K562 (cell line): ENCODE results near the gene MTARC2. TPM values are rescaled to one million over a fixed set of nuclear protein-coding genes. Genes with fewer than 3 reads are reported as not detected.

Experiments
- DPF2 ChIP-seq: fragments of 450-650 bp; IDR thresholded peaks from 2 replicates; pipeline ENCODE4 v1.6.1; 2016
- FOS ChIP-seq: IDR thresholded peaks from 3 replicates; pipeline ENCODE4 v1.6.1; 2011; ENCODE audit not compliant: insufficient read length; ENCODE audit errors: extremely low read depth
- ILF3 ChIP-seq: fragments of 450-650 bp; IDR thresholded peaks from 2 replicates; pipeline ENCODE4 v1.6.1; 2018; ENCODE audit warnings: antibody characterized with exemption, mild to moderate bottlenecking, moderate library complexity, borderline replicate concordance
- KDM5B ChIP-seq: fragments of 200-600 bp; sonication (generic); IDR thresholded peaks from 2 replicates; pipeline ENCODE4 v1.6.1; 2012; ENCODE audit warnings: low read depth, mild to moderate bottlenecking, moderate library complexity, low read length, control low read depth, inconsistent platforms; ENCODE audit not compliant: insufficient replicate concordance
- LARP7 ChIP-seq: fragments of 450-650 bp; IDR thresholded peaks from 2 replicates; pipeline ENCODE4 v1.6.1; 2016
- MED1 ChIP-seq: sonication (generic); formaldehyde crosslinking; IDR thresholded peaks from 2 replicates; pipeline ENCODE4 v1.8.1; 2023; ENCODE audit warnings: missing genetic modification reagents, borderline replicate concordance
- MIER1 ChIP-seq: fragments of 450-650 bp; IDR thresholded peaks from 2 replicates; pipeline ENCODE4 v1.6.1; 2016; ENCODE audit warnings: antibody characterized with exemption, mild to moderate bottlenecking, low read depth
- NCOA4 ChIP-seq: fragments of 450-650 bp; IDR thresholded peaks from 2 replicates; pipeline ENCODE4 v1.6.1; 2018; ENCODE audit warnings: mild to moderate bottlenecking; ENCODE audit not compliant: partially characterized antibody
- NR0B1 ChIP-seq: fragments of 450-650 bp; IDR thresholded peaks from one replicate; pipeline ENCODE4 v1.6.1; 2018; ENCODE audit warnings: mild to moderate bottlenecking, moderate library complexity; ENCODE audit not compliant: partially characterized antibody
- RAD21 ChIP-seq, 2 experiments: fragments of 250-450 bp in 1 of 2; fragments of 450-650 bp in 1 of 2; sonication (Bioruptor Pico) in 1 of 2; formaldehyde crosslinking in 1 of 2; IDR thresholded peaks in 1 of 2; conservative IDR thresholded peaks in 1 of 2; 2 replicates each; pipeline versions ENCODE4 v1.4.0 to v1.8.0; 2020 to 2022; ENCODE audit warnings: mild to moderate bottlenecking in 2 of 2, moderate library complexity in 1 of 2
- RUNX1 ChIP-seq: sonication (generic); IDR thresholded peaks from 2 replicates; pipeline ENCODE4 v1.6.1; 2016; ENCODE audit warnings: antibody characterized with exemption, low read depth
- SOX6 ChIP-seq: fragments of 450-650 bp; IDR thresholded peaks from 2 replicates; pipeline ENCODE4 v1.6.1; 2014; ENCODE audit warnings: mild to moderate bottlenecking
- ZC3H4 ChIP-seq: sonication (generic); formaldehyde crosslinking; IDR thresholded peaks from 2 replicates; pipeline ENCODE4 v1.9.0; 2021; ENCODE audit warnings: missing genetic modification reagents, borderline replicate concordance
- ZKSCAN8 ChIP-seq: fragments of 200-800 bp; sonication (Bioruptor generic); IDR thresholded peaks from 2 replicates; pipeline ENCODE4 v1.6.1; 2016; ENCODE audit warnings: missing genetic modification characterization, missing compliant biosample characterization
- ZNF609 ChIP-seq: sonication (generic); formaldehyde crosslinking; IDR thresholded peaks from 2 replicates; pipeline ENCODE4 v1.8.1; 2023; ENCODE audit warnings: missing genetic modification reagents, mild to moderate bottlenecking, borderline replicate concordance
- ZNF699 ChIP-seq: fragments of 250-450 bp; sonication (Bioruptor Pico); IDR thresholded peaks from 2 replicates; pipeline ENCODE4 v1.8.0; 2021; ENCODE audit warnings: mild to moderate bottlenecking, moderate library complexity; ENCODE audit not compliant: insufficient replicate concordance
- polyA plus RNA-seq, 8 experiments: library from polyadenylated mRNA; depleted of rRNA in 4 of 8; stranded (reverse) in 5 of 8; unstranded in 3 of 8; fragments of >200 nt; fragmentation: Nextera tagmentation in 2 of 8; fragmentation: Illumina TruSeq in 1 of 8; extraction: Ambion mirVana in 2 of 8; extraction: Trizol in 1 of 8; gene quantifications; 2 replicates each; pipeline versions ENCODE4 v1.2.1 to v1.2.3, GENCODE V29; 2011 to 2014; ENCODE audit warnings: inconsistent platforms in 1 of 8, missing spikeins in 1 of 8
- total RNA-seq, 7 experiments: library from RNA; depleted of rRNA in 6 of 7; stranded (reverse); fragments of >200 nt in 6 of 7; fragmentation: Illumina TruSeq in 2 of 7; extraction: Trizol in 2 of 7; gene quantifications; 2 replicates each; pipeline versions ENCODE4 v1.2.1 to v1.2.3, GENCODE V29; 2011 to 2021; ENCODE audit warnings: low replicate concordance in 1 of 7
- TF ChIP-seq, protein P1 (sequence below): fragments of 450-650 bp; IDR thresholded peaks from 2 replicates; pipeline ENCODE4 v1.6.1; 2016
- TF ChIP-seq, protein P2 (sequence below): sonication (generic); formaldehyde crosslinking; IDR thresholded peaks from 2 replicates; pipeline ENCODE4 v1.8.0; 2022; ENCODE audit warnings: mild to moderate bottlenecking, low read depth, missing genetic modification reagents
- TF ChIP-seq, protein P3 (sequence below): fragments of 250-450 bp; sonication (Bioruptor Pico); IDR thresholded peaks from 2 replicates; pipeline ENCODE4 v1.5.0; 2020; ENCODE audit warnings: mild to moderate bottlenecking

Gene MTARC2
- total and polyA plus RNA-seq, 9 of the 15 experiments (the other 6 are each of a cell fraction or from before 2014, with no cell fraction given), result 0.03 to 0.35 TPM; not detected in 7

DNA sequence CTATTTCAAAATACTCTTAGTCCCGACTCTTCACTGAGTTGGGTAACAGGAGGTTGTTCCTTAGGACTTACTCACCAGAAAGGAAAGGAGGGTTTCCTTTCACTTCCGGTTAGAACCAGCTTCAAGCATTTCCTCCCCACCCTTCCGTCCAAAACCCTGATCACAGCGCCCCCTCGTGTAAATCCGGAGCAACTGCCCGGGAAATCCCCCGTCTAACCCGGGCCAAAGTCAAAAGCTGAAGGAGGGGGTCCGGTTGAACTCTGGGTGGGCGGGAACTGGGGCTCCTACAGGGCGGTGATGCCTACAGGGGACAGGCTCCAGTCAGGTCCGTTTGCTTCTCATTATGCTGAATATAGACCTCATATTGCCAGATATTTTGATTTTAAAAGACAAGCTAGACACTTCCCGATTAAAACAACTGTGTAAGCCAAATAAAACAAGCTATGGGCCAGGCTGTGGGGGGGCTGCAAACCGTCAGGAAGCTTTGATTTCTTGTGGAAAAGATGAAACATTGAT lies 15.0 kb upstream of the MTARC2 start (continued):
- TF ChIP-seq ZNF699 (CRISPR knock-in tag), result no peak
- no peak; the same call in 1 of the 2 replicates for TF ChIP-seq DPF2
- TF ChIP-seq KDM5B, result no peak
- TF ChIP-seq, protein P1, sequence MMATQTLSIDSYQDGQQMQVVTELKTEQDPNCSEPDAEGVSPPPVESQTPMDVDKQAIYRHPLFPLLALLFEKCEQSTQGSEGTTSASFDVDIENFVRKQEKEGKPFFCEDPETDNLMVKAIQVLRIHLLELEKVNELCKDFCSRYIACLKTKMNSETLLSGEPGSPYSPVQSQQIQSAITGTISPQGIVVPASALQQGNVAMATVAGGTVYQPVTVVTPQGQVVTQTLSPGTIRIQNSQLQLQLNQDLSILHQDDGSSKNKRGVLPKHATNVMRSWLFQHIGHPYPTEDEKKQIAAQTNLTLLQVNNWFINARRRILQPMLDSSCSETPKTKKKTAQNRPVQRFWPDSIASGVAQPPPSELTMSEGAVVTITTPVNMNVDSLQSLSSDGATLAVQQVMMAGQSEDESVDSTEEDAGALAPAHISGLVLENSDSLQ, result no peak
- TF ChIP-seq ZC3H4 (CRISPR knock-in tag), result no peak
- TF ChIP-seq MED1 (CRISPR knock-in tag), result no peak
- TF ChIP-seq RAD21 (CRISPR knock-in tag; conservative IDR thresholded peaks at IDR 0.05 in 1 of 2, IDR thresholded peaks at IDR 0.05 in 1 of 2), result peak; percentile 70 to 78
- no peak for TF ChIP-seq ZKSCAN8 (CRISPR knock-in tag)
- TF ChIP-seq ZNF609 (CRISPR knock-in tag), result no peak
- TF ChIP-seq SOX6, result no peak
- TF ChIP-seq RUNX1, result no peak
- no peak for TF ChIP-seq LARP7
- no peak for TF ChIP-seq NCOA4
- no peak for TF ChIP-seq FOS
- TF ChIP-seq NR0B1, result no peak
- no peak for TF ChIP-seq MIER1
- TF ChIP-seq, protein P2, sequence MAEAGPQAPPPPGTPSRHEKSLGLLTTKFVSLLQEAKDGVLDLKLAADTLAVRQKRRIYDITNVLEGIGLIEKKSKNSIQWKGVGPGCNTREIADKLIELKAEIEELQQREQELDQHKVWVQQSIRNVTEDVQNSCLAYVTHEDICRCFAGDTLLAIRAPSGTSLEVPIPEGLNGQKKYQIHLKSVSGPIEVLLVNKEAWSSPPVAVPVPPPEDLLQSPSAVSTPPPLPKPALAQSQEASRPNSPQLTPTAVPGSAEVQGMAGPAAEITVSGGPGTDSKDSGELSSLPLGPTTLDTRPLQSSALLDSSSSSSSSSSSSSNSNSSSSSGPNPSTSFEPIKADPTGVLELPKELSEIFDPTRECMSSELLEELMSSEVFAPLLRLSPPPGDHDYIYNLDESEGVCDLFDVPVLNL (CRISPR knock-in tag), result no peak
- TF ChIP-seq, protein P3, sequence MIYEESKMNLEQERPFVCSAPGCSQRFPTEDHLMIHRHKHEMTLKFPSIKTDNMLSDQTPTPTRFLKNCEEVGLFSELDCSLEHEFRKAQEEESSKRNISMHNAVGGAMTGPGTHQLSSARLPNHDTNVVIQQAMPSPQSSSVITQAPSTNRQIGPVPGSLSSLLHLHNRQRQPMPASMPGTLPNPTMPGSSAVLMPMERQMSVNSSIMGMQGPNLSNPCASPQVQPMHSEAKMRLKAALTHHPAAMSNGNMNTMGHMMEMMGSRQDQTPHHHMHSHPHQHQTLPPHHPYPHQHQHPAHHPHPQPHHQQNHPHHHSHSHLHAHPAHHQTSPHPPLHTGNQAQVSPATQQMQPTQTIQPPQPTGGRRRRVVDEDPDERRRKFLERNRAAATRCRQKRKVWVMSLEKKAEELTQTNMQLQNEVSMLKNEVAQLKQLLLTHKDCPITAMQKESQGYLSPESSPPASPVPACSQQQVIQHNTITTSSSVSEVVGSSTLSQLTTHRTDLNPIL (CRISPR knock-in tag), result no peak
- TF ChIP-seq ILF3, result no peak
